GM21529 (cell line): Measurements from ENCODE around the gene CROCC2.

ENCODE experiments used
- ATAC-seq: cut with Tn5 transposase; IDR thresholded peaks from one replicate; pipeline ENCODE4 v1.9.1; 2021; ENCODE audit not compliant: unreplicated experiment

CROCC2 gene

GRCh38 chr2:241009191-241009590 lies 103.1 kb downstream of the CROCC2 start:
- ATAC-seq = no peak

GRCh38 chr2:241009601-241010530 lies 103.7 kb downstream of the CROCC2 start:
- ATAC-seq = no peak

GRCh38 chr2:241010531-241011295 lies 104.6 kb downstream of the CROCC2 start:
- no peak for ATAC-seq

GRCh38 chr2:241011296-241011600 lies 105.1 kb downstream of the CROCC2 start:
- no peak for ATAC-seq

- ATAC-seq = no peak
These were observed 105.8 kb downstream of the CROCC2 start for GRCh38 chr2:241011751-241012510.

- ATAC-seq = no peak
These were observed 108.1 kb downstream of the CROCC2 start for GRCh38 chr2:241014224-241014623.

GRCh38 chr2:241014764-241015163 lies 108.6 kb downstream of the CROCC2 start:
- ATAC-seq = no peak

- no peak for ATAC-seq
These were observed 109.3 kb downstream of the CROCC2 start for GRCh38 chr2:241015439-241015838.

- no peak for ATAC-seq
These were observed 111.2 kb downstream of the CROCC2 start for GRCh38 chr2:241017228-241017940.

GRCh38 chr2:241018051-241018891 lies 112.1 kb downstream of the CROCC2 start:
- no peak for ATAC-seq

- ATAC-seq = no peak
These were observed 113.5 kb downstream of the CROCC2 start for GRCh38 chr2:241019441-241020139.

- no peak for ATAC-seq
These were observed 114.1 kb downstream of the CROCC2 start for GRCh38 chr2:241020201-241020600.

GRCh38 chr2:241020629-241021190 lies 114.6 kb downstream of the CROCC2 start:
- ATAC-seq = no peak

- no peak for ATAC-seq
These were observed 119.5 kb downstream of the CROCC2 start for GRCh38 chr2:241025639-241026038.

GRCh38 chr2:241029599-241030332 lies 123.6 kb downstream of the CROCC2 start:
- no peak for ATAC-seq

- ATAC-seq = no peak
These were observed 124.2 kb downstream of the CROCC2 start for GRCh38 chr2:241030333-241030680.

GRCh38 chr2:241030883-241031282 lies 124.7 kb downstream of the CROCC2 start:
- no peak for ATAC-seq

- no peak for ATAC-seq
These were observed 125.5 kb downstream of the CROCC2 start for GRCh38 chr2:241031436-241032165.
